ENCODE measurements around the gene FPGS. TPM values are rescaled to one million over a fixed set of nuclear protein-coding genes. Genes with fewer than 3 reads are reported as not detected.
"Not testable (repeated sequence)": the region's sequence is repeated elsewhere in the genome, so short reads cannot be mapped to it uniquely, and the experiment has no call there.

Gene FPGS
- polyA plus RNA-seq, 12 donors: 32.7 to 60.9 (median 37.7) TPM; not detected in 1

DNA sequence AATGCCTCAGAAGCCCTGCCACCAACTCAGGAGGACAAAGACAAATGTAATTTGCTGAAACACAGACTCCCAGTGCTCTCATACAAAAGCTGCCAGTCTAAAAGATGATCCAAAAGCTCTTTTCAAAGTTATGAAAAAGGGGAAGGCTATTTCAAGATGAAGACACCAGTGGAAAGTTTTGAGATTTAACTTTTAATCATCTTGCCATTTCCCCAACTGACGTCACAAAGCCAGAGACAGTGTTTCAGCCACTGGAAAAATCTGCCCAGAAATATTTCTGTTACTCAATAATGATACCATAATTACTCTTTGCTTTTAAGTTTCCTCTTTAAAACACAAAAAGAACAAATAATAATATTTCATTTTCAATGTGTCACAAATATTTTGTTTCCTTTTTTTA lies 30.9 kb downstream of the FPGS start:
- no peak for DNase-seq

- no peak for DNase-seq
Observed at GRCh38 chr9:127835991-127836516, 33.4 kb downstream of the FPGS start.

DNA sequence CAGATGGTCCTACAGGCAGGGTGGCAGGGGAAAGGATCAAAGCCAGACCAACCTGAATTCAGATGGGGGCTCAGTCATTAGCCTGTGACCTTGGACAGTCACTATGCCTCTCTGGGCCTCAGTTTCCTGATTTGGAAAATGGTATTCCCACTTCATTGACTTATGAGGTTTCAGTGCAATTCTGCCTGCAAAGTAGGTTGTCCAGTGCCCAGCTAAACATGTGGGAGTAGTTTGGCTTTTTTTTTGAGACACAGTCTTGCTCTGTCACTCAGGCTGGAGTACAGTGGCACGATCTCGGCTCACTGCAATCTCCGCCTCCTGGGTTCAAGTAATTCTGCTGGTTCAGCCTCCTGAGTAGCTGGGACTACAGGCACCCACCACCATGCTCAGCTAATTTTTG lies 33.9 kb downstream of the FPGS start:
- not testable (repeated sequence) for DNase-seq

DNA sequence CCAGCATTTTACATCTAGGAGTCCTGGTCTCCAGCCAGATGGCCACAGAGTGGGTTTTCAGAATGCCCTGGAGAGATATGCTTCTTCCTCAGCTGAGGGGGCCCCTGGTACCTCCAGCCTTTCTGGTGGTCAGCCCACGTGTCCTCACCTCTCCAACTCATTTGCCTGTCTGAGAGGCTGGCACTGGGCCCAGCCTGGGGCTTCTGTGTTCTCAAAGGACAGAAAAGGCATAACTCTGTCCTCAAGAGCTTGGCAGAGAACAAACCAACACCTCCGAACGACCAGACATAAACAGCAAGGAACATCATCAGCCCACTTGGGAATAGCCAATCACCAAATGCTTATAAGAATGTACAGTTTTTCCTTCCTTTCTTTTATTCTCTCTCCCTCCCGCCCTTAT lies 34.7 kb downstream of the FPGS start:
- no peak for DNase-seq

DNA sequence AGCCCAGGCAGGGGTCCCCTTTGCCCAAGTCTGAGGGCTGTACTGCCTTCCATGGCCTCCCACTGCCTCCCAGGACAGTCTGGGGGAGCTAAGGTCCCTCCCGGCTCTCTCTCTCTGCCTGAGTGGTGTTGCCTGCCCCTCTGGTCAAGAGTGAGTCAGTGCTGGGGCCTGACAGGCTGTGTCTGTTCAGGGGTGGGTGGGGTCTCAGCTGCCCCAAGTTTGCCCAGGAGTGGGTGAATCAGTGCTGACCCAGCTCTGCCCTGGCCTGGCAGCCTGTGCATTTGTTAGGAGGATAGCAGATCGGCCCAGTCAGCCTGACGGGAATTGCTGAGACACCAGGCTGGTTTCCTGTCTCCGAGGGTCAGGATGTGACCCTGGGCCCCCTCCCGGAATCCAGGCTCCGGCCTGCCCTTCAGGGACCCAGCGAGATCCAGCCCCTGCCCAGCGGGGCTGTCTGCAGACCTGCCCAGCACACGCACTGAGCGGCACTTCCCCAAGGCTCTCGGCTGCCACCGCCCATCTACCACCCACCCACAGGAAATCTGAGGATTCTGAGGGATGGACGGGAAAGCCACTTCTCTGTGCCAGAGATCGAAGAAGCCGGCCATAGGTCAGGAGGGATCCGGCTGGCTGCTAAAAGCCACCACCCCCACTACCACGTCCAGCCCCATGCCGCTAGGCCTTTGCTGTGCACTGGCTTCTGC lies 35.8 kb downstream of the FPGS start:
- DNase-seq: no peak

- no peak for DNase-seq
Observed at GRCh38 chr9:127841087-127841835, 38.6 kb downstream of the FPGS start.

DNA sequence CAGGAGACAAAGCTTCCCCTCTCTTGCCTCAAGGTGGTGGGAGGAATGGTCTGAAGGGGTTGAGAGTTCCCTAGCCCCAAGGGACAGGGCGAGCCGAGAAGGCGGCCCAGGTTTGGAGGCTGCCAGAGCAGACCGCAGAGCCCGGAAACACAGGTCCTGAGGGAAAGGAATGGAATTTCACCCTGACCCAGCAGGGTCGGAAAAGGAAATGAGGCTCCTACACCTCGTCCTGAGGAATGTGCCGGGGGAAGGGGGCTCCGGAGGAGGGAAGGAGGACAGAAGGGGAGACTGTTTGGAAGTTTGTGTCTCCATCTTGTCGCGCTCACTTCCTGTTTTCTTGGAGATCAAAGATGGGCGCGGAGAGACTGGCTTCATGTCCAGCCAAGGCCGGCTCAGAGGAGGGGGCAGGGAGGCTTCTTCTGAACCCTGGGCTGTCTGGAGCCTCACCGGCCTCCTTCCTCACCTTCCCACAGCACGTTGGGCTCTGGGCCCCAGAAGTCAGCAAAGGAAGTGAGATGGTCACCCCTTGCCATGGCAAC lies 42.2 kb downstream of the FPGS start:
- DNase-seq: no peak

GRCh38 chr9:127845619-127846018 lies 42.9 kb downstream of the FPGS start:
- not testable (repeated sequence) for DNase-seq

GRCh38 chr9:127846443-127847177 lies 43.9 kb downstream of the FPGS start:
- DNase-seq: no peak

- no peak for DNase-seq
Observed at GRCh38 chr9:127847178-127847510, 44.5 kb downstream of the FPGS start.

DNA sequence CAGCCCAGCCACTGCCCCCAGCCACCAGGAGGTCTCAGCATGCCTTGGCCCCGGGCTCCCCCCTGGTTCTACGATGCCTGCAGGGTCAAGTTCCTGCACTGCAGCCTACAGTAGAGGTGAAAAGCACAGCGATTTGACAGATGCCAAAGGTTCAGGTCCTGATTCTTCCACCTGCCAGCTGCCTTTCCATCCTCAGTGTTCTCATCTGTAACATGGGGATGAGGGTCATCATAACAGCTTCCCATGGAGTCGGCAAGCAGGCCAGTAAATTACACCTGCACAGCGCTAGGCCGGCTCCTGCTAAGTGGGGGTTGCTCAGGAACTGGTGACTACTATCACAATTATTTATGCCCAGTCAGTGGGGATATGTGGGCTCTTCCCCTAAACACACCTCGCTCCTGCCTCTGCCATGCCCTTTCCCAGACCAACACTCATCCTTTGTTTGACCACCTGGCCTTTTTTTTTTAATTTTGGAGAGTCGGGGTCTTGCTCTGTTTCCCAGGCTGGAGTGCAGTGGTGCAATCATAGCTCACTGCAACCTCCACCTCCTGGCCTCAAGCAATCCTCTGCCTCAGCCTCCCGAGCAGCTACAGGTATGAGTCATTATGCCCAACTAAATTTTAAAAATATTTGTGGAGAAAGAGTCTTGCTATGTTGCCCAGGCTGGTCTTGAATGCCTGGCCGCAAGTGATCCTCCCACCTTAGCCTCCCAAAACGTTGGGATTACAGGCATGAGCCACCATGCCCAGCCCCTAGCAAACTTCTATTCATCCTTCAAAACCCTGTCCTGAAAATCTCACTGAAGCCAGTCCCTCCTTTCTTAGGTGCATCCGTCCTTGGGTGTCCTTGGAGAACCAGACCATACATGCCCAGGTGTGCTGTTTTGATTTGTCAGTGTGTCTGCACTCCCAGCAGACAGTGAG lies 45.4 kb downstream of the FPGS start:
- DNase-seq: no peak

DNA sequence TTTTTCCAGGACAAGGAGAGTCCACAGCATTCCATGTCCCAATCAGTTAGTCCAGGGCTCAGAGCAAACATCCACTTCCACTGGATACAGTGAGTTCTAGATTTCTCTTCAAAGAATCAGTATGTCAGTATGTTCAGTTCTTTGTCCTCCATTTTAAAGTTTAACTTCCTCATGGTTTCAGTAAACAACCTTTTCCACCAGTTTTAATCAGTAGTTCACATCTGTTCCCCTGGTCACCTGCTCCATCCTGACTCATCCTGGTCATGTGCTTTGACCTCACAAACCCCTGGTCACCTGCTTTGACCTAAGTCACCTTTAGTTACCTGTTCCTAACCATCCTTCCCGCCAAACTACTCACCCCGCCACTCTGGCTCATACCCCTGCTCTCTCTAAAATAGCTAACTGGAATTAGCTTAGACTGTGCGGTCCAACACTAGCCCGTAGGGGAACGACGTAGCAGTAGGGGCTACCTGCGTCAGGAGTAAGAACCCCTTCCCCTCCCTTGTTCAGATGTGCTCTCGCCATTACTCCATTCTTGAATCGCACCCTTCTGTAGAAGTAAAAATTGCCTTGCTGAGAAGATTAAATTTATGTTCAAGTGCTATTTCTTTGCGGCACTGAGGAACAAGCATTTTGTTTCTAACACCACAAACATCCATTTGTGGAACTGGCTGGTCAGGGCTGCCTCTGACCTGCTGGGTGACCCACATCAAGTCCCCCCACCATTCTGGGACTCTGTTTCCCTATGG lies 46.2 kb downstream of the FPGS start:
- DNase-seq: no peak

DNA sequence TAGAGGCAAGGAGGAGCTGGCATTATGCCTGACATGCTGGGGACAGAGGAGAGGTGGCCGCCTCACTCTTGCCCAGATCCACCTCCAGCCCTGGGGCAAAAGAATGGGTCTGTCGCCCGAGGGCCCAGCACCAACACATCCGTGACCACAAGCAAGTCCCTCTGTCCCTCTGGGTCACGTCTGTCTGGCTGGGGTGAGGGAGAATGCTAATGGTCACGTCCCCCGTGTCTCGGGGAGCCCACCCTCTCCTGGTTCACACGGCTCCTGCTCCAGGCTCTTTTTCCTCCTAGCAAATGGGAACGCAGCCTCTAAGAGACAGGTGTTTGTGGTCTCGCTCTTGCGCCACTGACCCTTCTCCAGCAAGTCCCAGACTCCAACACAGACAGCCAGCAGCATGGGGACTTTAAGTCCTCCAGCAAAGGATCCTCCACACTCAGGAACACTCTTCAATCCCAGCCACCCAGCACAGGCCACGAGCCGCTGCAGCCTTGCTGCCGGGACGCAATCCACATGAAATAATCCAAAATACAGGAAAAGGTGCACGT lies 47.7 kb downstream of the FPGS start:
- no peak for DNase-seq

DNA sequence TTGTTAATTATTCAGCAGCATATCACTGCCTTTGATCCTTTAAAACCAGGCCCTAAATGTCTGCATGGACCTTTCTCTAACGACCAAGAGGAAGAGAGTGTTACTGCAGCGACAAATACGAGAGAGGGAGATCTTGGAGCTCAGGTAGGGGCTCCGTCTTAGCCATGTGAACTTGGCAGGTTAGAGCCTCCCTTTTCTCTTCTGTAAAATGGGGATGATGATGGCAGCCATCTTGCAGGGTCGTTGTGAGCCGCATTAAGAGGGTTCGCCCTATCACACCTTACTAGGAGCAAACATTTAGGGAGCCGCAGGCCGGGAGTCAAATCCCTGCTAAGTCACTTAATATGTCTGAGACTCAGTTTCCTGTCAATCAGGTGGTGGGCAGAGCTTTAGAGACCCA lies 50.1 kb downstream of the FPGS start:
- DNase-seq: no peak

DNA sequence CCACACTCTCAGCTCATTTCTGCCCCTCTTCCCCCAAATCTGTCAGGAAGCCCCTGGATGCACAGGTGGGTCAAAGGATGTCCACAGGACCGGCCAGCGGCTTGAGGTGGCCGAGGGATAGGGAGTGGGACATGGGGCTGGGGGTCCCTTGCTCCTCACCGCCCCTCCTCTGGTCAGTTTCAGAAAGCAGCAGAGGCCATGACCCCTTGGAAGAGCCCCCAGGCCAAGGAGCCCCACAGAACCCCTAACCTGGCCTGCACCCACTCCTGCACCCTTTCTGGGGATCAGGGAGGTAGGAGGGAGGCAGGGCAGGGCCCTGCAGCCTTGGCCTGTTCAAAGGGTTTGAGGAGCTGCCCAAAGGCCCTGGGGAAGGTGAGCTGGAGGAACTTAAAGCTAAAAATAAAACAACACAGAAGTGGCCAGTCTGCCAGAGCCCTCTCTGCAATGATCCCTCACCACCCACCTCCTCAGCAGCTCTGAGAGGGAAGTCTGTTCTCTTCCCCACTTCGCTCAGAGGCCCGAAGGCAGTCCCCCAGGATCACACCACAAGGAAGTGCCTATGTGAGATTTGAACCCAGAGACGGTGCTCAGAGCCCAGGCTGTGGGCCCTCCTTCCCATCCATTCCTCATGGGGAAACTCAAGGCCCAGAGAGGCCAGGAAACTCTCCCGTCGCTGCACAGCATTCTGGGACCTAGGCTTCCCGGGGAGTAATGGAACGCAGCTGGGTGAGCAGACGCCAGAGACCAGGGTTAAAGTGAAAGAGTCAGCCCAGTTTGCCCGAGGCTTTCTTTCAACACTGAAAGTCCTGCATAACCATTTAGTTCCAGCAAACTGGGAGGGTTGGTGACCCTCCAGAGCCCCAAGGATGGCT lies 50.9 kb downstream of the FPGS start:
- DNase-seq: no peak

- no peak for DNase-seq
Observed at GRCh38 chr9:127854184-127854806, 51.6 kb downstream of the FPGS start, which contains the start of gene ENG. TSS of gene ENG (minus strand) at chr9:127854658. CDS start at chr9:127854355, 303 bp downstream.

- DNase-seq: no peak
Observed at GRCh38 chr9:127854960-127855359, 52.3 kb downstream of the FPGS start.

DNA sequence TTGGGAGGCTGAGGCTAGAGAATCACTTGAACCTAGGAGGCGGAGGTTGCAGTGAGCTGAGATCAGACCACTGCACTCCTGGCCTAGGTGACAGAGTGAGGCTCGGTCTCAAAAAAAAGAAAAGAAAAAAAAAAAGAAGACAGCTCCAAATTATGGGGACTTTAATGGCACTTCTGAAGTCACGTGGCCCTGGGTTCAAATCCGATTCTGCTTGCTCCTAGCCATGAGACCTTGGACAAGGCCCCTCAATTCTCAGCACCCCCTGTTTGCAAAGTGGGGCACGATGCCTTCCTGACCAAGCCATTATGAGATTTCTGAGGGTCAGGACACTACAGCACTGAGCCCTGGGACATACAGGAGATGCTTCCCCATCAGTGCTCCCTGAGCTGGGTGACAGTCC lies 52.8 kb downstream of the FPGS start:
- no peak for DNase-seq
